ENCODE results near the gene RLBP1. TPM values are rescaled to one million over a fixed set of nuclear protein-coding genes. Genes with fewer than 3 reads are reported as not detected.

The RLBP1 gene
- total and polyA plus RNA-seq, 2 donors (not counting 3 experiments of a cell fraction or from before 2014, with no cell fraction given), result not detected

DNA sequence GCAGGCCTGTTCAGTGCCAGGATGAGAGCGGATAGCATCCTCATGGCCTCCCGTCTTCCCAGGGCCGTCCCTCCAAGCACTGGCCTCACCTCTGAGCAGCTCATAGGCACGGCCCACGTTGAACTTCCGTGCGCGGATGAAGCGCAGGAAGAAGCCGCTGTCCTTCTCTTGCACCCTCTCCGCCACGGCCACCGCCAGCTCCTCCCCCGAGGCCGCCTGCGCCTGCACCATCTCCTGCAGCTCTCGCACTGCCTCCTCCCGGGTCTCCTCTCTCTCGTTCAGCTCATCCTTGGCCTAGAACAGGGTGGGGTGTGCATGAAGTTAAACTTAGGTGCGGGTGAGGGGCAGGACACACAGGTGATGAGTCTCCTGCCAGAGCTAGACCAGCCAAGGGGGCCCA is 4.3 kb downstream of the RLBP1 start:
- H3K4me1 ChIP-seq (ENCODE audit: control insufficient read depth, extremely low read depth, insufficient read depth, low read length), result no peaks in the 10 kb centered on the region

More for the DNA sequence above, 4.3 kb downstream of the RLBP1 start:
- ChIA-PET CTCF (interaction anchor here (3.2 kb wide), 1 partner anchor 10 kb away, joined by 28 read pairs; no protein-coding TSS in a partner anchor), POLR2A (no interaction called here)
- TF ChIP-seq MYC (IDR thresholded peaks at IDR 0.05; ENCODE audit: low read depth, low read length) (no peak), POLR2AphosphoS5 (IDR thresholded peaks at IDR 0.05; ENCODE audit: insufficient read depth, low read depth, low read length) (no peak), POLR2A (IDR thresholded peaks at IDR 0.05; ENCODE audit: low read depth, low read length) (no peak), JUN (IDR thresholded peaks at IDR 0.05; ENCODE audit: borderline replicate concordance, insufficient read depth, insufficient read length, low read depth) (no peak), GATA2 (IDR thresholded peaks at IDR 0.05; ENCODE audit: insufficient read depth, insufficient read length, low read depth, low read length) (no peak), EZH2 (IDR thresholded peaks at IDR 0.05; ENCODE audit: borderline replicate concordance, low read depth, low read length, severe bottlenecking) (no peak), MAX (IDR thresholded peaks at IDR 0.05; ENCODE audit: insufficient read depth, insufficient read length) (no peak), FOS (IDR thresholded peaks at IDR 0.05; ENCODE audit: borderline replicate concordance, insufficient read depth, low read length) (no peak)
- TF ChIP-seq, protein P1, sequence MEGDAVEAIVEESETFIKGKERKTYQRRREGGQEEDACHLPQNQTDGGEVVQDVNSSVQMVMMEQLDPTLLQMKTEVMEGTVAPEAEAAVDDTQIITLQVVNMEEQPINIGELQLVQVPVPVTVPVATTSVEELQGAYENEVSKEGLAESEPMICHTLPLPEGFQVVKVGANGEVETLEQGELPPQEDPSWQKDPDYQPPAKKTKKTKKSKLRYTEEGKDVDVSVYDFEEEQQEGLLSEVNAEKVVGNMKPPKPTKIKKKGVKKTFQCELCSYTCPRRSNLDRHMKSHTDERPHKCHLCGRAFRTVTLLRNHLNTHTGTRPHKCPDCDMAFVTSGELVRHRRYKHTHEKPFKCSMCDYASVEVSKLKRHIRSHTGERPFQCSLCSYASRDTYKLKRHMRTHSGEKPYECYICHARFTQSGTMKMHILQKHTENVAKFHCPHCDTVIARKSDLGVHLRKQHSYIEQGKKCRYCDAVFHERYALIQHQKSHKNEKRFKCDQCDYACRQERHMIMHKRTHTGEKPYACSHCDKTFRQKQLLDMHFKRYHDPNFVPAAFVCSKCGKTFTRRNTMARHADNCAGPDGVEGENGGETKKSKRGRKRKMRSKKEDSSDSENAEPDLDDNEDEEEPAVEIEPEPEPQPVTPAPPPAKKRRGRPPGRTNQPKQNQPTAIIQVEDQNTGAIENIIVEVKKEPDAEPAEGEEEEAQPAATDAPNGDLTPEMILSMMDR (IDR thresholded peaks at IDR 0.05; ENCODE audit: extremely low read depth in 1 of 2, insufficient read depth in 1 of 2, low read depth in 1 of 2, low read length in 2 of 2), result no peak
- no TSS peak for BruUV-seq (replicated peaks)
- Histone ChIP-seq H3K9me3 (replicated peaks; ENCODE audit: control insufficient read depth, insufficient read depth, low read length) (no peaks in the 10 kb centered on the region), H3K36me3 (ENCODE audit: control insufficient read depth in 2 of 2, extremely low read depth in 1 of 2, insufficient read depth in 2 of 2, low read length in 2 of 2) (no peaks in the 10 kb centered on the region), H3K27ac (ENCODE audit: insufficient read depth, low read depth, low read length) (no peak overlapping the region), H3K4me3 (replicated peaks in 1 of 3; ENCODE audit: insufficient read depth in 1 of 3, low read depth in 1 of 3, low read length in 3 of 3) (no peak overlapping the region), H3K4me2 (ENCODE audit: insufficient read depth, low read length) (no peak overlapping the region), H4K20me1 (replicated peaks; ENCODE audit: control insufficient read depth, extremely low read depth, insufficient read depth, low read length) (no peaks in the 10 kb centered on the region), H3K79me2 (ENCODE audit: control insufficient read depth, insufficient read depth, low read length) (no peaks in the 10 kb centered on the region), H3K27me3 (ENCODE audit: control insufficient read depth in 2 of 2, insufficient read depth in 2 of 2, low read length in 2 of 2) (peaks cover 5 to 6% of the 10 kb centered on the region in 2 experiments), H2AFZ (ENCODE audit: low read depth, low read length) (no peak overlapping the region), H3K9ac (replicated peaks; ENCODE audit: extremely low read depth, insufficient read depth, low read length) (no peak overlapping the region), H3K9me1 (replicated peaks; ENCODE audit: control insufficient read depth, extremely low read depth, insufficient read depth, low read length) (no peaks in the 10 kb centered on the region)
- intact Hi-C loops (cut with micrococcal nuclease), result no loop called here
- dilution Hi-C loops (cut with MboI; ENCODE audit: extremely low pct_ligation_motif_present, low sequenced_read_pairs), result no loop called here
- FAIRE-seq (no peak), DNase-seq (ENCODE audit: low read depth, low spot score) (no peak)
